CD4-positive, alpha-beta T cell (primary cell): ENCODE data around the gene LAMA4. TPM values are rescaled to one million over a fixed set of nuclear protein-coding genes. Genes with fewer than 3 reads are reported as not detected.

ENCODE experiments used
- ATAC-seq: fragments of 200-7000 bp; cut with Tn5 transposase; one replicate; pipeline ENCODE4 v1.10.0; 2022; ENCODE audit warnings: mild to moderate bottlenecking; ENCODE audit not compliant: poor library complexity
- CTCF ChIA-PET: fragments of 350-600 bp; sonication (Branson Sonifier 250); formaldehyde crosslinking; loops from one replicate; lab custom pipeline; 2021; ENCODE audit warnings: antibody characterized with exemption, inconsistent platforms; lab: Charles Lee
- POLR2A ChIA-PET: fragments of 350-600 bp; sonication (Branson Sonifier 250); formaldehyde crosslinking; loops from one replicate; lab custom pipeline; 2021; ENCODE audit warnings: antibody characterized with exemption, inconsistent platforms; lab: Charles Lee
- DNase-seq, 14 experiments: peaks; one replicate each; pipeline ENCODE4 v3.0.0-alpha.2; 2013 to 2020; ENCODE audit warnings: mixed read lengths in 2 of 14
- H3K27ac ChIP-seq, 2 donors: one replicate each; pipeline versions ENCODE4 v1.5.1 to v1.7.0; 2013; ENCODE audit warnings: low read length in 2 of 2, low read depth in 1 of 2, mild to moderate bottlenecking in 1 of 2
- H3K27me3 ChIP-seq, 2 experiments: 1 replicate in 1 of 2; 2 replicates in 1 of 2; pipeline versions ENCODE4 v1.6.1 to v1.7.0; 2013; ENCODE audit warnings: low read length in 2 of 2, control low read depth in 1 of 2, mild to moderate bottlenecking in 1 of 2, moderate library complexity in 1 of 2; ENCODE audit not compliant: insufficient read depth in 2 of 2, control insufficient read depth in 1 of 2
- H3K36me3 ChIP-seq: one replicate; pipeline ENCODE4 v1.6.1; 2013; ENCODE audit warnings: low read length, control low read depth; ENCODE audit not compliant: insufficient read depth
- H3K4me1 ChIP-seq: one replicate; pipeline ENCODE4 v1.6.1; 2013; ENCODE audit warnings: low read length, control low read depth; ENCODE audit not compliant: insufficient read depth
- H3K4me3 ChIP-seq: one replicate; pipeline ENCODE4 v1.5.1; 2013; ENCODE audit warnings: mild to moderate bottlenecking, low read length, moderate library complexity
- H3K9me3 ChIP-seq, 2 experiments: 1 replicate in 1 of 2; 2 replicates in 1 of 2; pipeline versions ENCODE4 v1.6.1 to v1.7.0; 2013; ENCODE audit warnings: low read length in 2 of 2, mild to moderate bottlenecking in 2 of 2, control low read depth in 1 of 2, moderate library complexity in 1 of 2; ENCODE audit not compliant: control insufficient read depth in 1 of 2, insufficient read depth in 1 of 2
- H3K27ac Mint-ChIP-seq: one replicate; pipeline ENCODE4 v1.8.0; 2020; ENCODE audit warnings: mixed read lengths
- H3K27me3 Mint-ChIP-seq: one replicate; pipeline ENCODE4 v1.8.0; 2021; ENCODE audit warnings: mixed read lengths
- H3K36me3 Mint-ChIP-seq: one replicate; pipeline ENCODE4 v1.8.0; 2021; ENCODE audit warnings: low read depth, mixed read lengths
- H3K4me1 Mint-ChIP-seq: one replicate; pipeline ENCODE4 v1.8.0; 2021; ENCODE audit warnings: low read depth, mixed read lengths
- H3K4me3 Mint-ChIP-seq: one replicate; pipeline ENCODE4 v1.8.0; 2020; ENCODE audit warnings: mild to moderate bottlenecking, mixed read lengths
- H3K9me3 Mint-ChIP-seq: one replicate; pipeline ENCODE4 v1.8.0; 2020; ENCODE audit warnings: mixed read lengths
- CTCF ChIP-seq: fragments of 200-600 bp; IDR thresholded peaks from one replicate; pipeline ENCODE4 v1.8.0; 2022; ENCODE audit warnings: antibody characterized with exemption, mild to moderate bottlenecking
- intact Hi-C, 2 experiments: fragments of 100-400 bp; cut with DNase I in 1 of 2; cut with micrococcal nuclease in 1 of 2; formaldehyde crosslinking; loops; one replicate each; pipeline versions ENCODE4 v1.15.1 to v1.9.0; 2023 to 2025; cut with DNase I, micrococcal nuclease
- total RNA-seq, 174 experiments: library from RNA in 2 of 174; stranded (reverse) in 2 of 174; gene quantifications; one replicate each; pipeline ENCODE4 v1.2.3 and lab custom pipeline; 2021 to 2026

Gene LAMA4
- total RNA-seq, 2 experiments from 2014 or later: not detected

DNA sequence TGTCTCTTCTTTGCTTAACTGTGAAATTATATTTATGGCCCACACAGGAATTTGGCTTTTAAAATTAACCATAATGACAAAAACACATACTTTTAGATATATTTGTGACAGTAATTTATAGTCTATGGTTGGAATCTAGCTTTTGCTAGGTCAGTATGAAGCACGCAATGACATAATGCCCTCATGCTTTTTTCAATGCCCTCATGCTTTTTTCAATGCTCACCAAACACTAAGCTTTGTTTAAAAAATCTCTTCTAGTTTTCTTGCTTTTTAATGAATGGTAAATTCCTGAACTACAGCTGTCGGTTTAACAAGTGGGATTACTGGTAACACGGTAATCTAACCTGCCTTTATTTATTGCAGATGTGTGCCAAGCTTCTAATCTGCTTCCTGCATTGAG, 187.8 kb downstream of the LAMA4 start:
- no peak overlapping the region for H3K4me3 Mint-ChIP-seq
- DNase-seq: no peak
- peaks cover 13% of the 10 kb centered on the region for H3K36me3 ChIP-seq
- intact Hi-C loops: no loop called here
- peaks cover 16% of the 10 kb centered on the region for H3K36me3 Mint-ChIP-seq
- POLR2A ChIA-PET: no interaction called here
- no peaks in the 10 kb centered on the region for H3K4me1 ChIP-seq
- no peaks in the 10 kb centered on the region for H3K9me3 Mint-ChIP-seq
- no peak overlapping the region for H3K27ac ChIP-seq
- no peak for TF ChIP-seq CTCF
- no peak overlapping the region for H3K27ac Mint-ChIP-seq
- no peak for ATAC-seq
- H3K4me1 Mint-ChIP-seq: peaks cover 10% of the 10 kb centered on the region
- no peak overlapping the region for H3K4me3 ChIP-seq
- no peaks in the 10 kb centered on the region for H3K27me3 Mint-ChIP-seq
- H3K9me3 ChIP-seq: no peaks in the 10 kb centered on the region
- no peaks in the 10 kb centered on the region for H3K27me3 ChIP-seq
- CTCF ChIA-PET: no interaction called here

GRCh38 chr6:112065426-112065986, 188.9 kb downstream of the LAMA4 start:
- ChIA-PET CTCF (no interaction called here), POLR2A (no interaction called here)
- Histone ChIP-seq H3K27ac (no peak overlapping the region), H3K4me1 (no peaks in the 10 kb centered on the region), H3K27me3 (no peaks in the 10 kb centered on the region), H3K4me3 (no peak overlapping the region), H3K9me3 (no peaks in the 10 kb centered on the region), H3K36me3 (peaks cover 3% of the 10 kb centered on the region)
- peaks cover 10% of the 10 kb centered on the region for H3K4me1 Mint-ChIP-seq
- no peak overlapping the region for H3K4me3 Mint-ChIP-seq
- DNase-seq (no peak), ATAC-seq (no peak)
- no peak for TF ChIP-seq CTCF
- H3K27ac Mint-ChIP-seq: no peak overlapping the region
- H3K36me3 Mint-ChIP-seq: peaks cover 10% of the 10 kb centered on the region
- no peaks in the 10 kb centered on the region for H3K27me3 Mint-ChIP-seq
- H3K9me3 Mint-ChIP-seq: no peaks in the 10 kb centered on the region
- intact Hi-C loops: no loop called here

- no peaks in the 10 kb centered on the region for H3K27me3 ChIP-seq
- H3K9me3 ChIP-seq: no peaks in the 10 kb centered on the region
- intact Hi-C loops: no loop called here
- H3K36me3 ChIP-seq: no peaks in the 10 kb centered on the region
- H3K27ac Mint-ChIP-seq: no peak overlapping the region
- H3K4me3 Mint-ChIP-seq: no peak overlapping the region
- no peak for DNase-seq
- no peaks in the 10 kb centered on the region for H3K9me3 Mint-ChIP-seq
- no peak for ATAC-seq
- H3K36me3 Mint-ChIP-seq: no peaks in the 10 kb centered on the region
- no peaks in the 10 kb centered on the region for H3K27me3 Mint-ChIP-seq
- ChIA-PET POLR2A (no interaction called here), CTCF (no interaction called here)
- no peak for TF ChIP-seq CTCF
- no peak overlapping the region for H3K4me3 ChIP-seq
- no peak overlapping the region for H3K27ac ChIP-seq
- peaks cover 10% of the 10 kb centered on the region for H3K4me1 Mint-ChIP-seq
- H3K4me1 ChIP-seq: no peaks in the 10 kb centered on the region
Measured at GRCh38 chr6:112062966-112063365, 191.4 kb downstream of the LAMA4 start.
